Panc1 (cell line): ENCODE data around the gene TNNT3. TPM values are rescaled to one million over a fixed set of nuclear protein-coding genes. Genes with fewer than 3 reads are reported as not detected.

Experiments used
- ATAC-seq: fragments of 200-7000 bp; cut with Tn5 transposase; 2 replicates; pipeline ENCODE4 v1.9.1; 2020; ENCODE audit warnings: mild to moderate bottlenecking, moderate library complexity
- BruUV-seq: library from RNA; stranded (reverse); fragments of 400-500 nt; replicated peaks from 2 replicates; lab custom pipeline; 2021; lab: Mats Ljungman, UMichigan
- CTCF ChIA-PET: fragments of 300-600 bp; sonication (Branson Sonifier 250); formaldehyde crosslinking; loops from one replicate; lab custom pipeline; 2022; ENCODE audit warnings: antibody characterized with exemption; lab: Charles Lee
- POLR2A ChIA-PET: fragments of 300-600 bp; sonication (Branson Sonifier 250); formaldehyde crosslinking; loops from one replicate; lab custom pipeline; 2022; ENCODE audit warnings: antibody characterized with exemption; lab: Charles Lee
- DNase-seq: peaks from one replicate; pipeline ENCODE4 v3.0.0-alpha.2; 2010; ENCODE audit warnings: low read depth, low spot score
- H3K27ac ChIP-seq: 2 replicates; pipeline ENCODE4 v1.5.1; 2011; ENCODE audit warnings: mild to moderate bottlenecking, low read length, inconsistent platforms
- H3K27me3 ChIP-seq: fragments of 200-500 bp; sonication (Bioruptor generic); 2 replicates; pipeline ENCODE4 v1.6.0; 2014; ENCODE audit warnings: low read length, inconsistent platforms; ENCODE audit not compliant: control insufficient read depth, insufficient read depth
- H3K36me3 ChIP-seq: fragments of 200-500 bp; sonication (Bioruptor generic); 2 replicates; pipeline ENCODE4 v1.5.1; 2014; ENCODE audit warnings: inconsistent platforms, mild to moderate bottlenecking, low read length, moderate library complexity; ENCODE audit not compliant: control insufficient read depth, insufficient read depth
- H3K4me1 ChIP-seq: 2 replicates; pipeline ENCODE4 v1.5.1; 2011; ENCODE audit warnings: inconsistent platforms, mild to moderate bottlenecking, low read length, moderate library complexity; ENCODE audit not compliant: control insufficient read depth, insufficient read depth
- H3K4me3 ChIP-seq, 2 experiments: 2 replicates each; pipeline ENCODE4 v1.5.1; 2011 to 2012; ENCODE audit warnings: low read depth in 2 of 2, low read length in 2 of 2, mild to moderate bottlenecking in 2 of 2, inconsistent platforms in 1 of 2, moderate library complexity in 1 of 2
- H3K9me3 ChIP-seq: fragments of 200-500 bp; sonication (Bioruptor generic); 2 replicates; pipeline ENCODE4 v1.5.1; 2014; ENCODE audit warnings: low read depth, mild to moderate bottlenecking, inconsistent platforms, low read length, moderate library complexity; ENCODE audit not compliant: control insufficient read depth, insufficient read depth
- POLR2AphosphoS5 ChIP-seq: IDR thresholded peaks from 2 replicates; pipeline ENCODE4 v1.6.1; 2012; ENCODE audit warnings: mild to moderate bottlenecking, low read depth, low read length, moderate library complexity
- SIN3A ChIP-seq: IDR thresholded peaks from 2 replicates; pipeline ENCODE4 v1.6.1; 2012; ENCODE audit warnings: low read depth, mild to moderate bottlenecking, low read length, moderate library complexity, borderline replicate concordance; ENCODE audit not compliant: insufficient read depth
- TCF7L2 ChIP-seq: IDR thresholded peaks from 2 replicates; pipeline ENCODE4 v1.6.1; 2011; ENCODE audit warnings: mild to moderate bottlenecking, low read depth, low read length, inconsistent platforms
- in situ Hi-C: cut with HindIII; loops from 2 replicates; pipeline ENCODE4 v1.10.0; 2016; ENCODE audit warnings: low sequenced_read_pairs, low pct_unique_long_range_greater_than_20kb
- intact Hi-C: fragments of 100-400 bp; cut with micrococcal nuclease; formaldehyde crosslinking; loops from one replicate; pipeline ENCODE4 v1.10.0; 2022; ENCODE audit not compliant: unreplicated experiment
- total RNA-seq: library from RNA; stranded (reverse); gene quantifications from one replicate; pipeline ENCODE4 v1.2.1, GENCODE V29; 2021; ENCODE audit not compliant: unreplicated experiment
- TF ChIP-seq, protein P1 (sequence below): fragments of 450-650 bp; IDR thresholded peaks from 2 replicates; pipeline ENCODE4 v1.5.1; 2017; ENCODE audit warnings: mild to moderate bottlenecking
- TF ChIP-seq, protein P2 (sequence below), 2 experiments: IDR thresholded peaks; 2 replicates each; pipeline ENCODE4 v1.6.1; 2011 to 2012; ENCODE audit warnings: low read depth in 2 of 2, control low read depth in 1 of 2, low read length in 1 of 2, mild to moderate bottlenecking in 1 of 2, moderate library complexity in 1 of 2; ENCODE audit not compliant: insufficient read depth in 1 of 2

TNNT3 gene
- total RNA-seq, 1 experiment from 2014 or later, result 0.41 TPM

DNA sequence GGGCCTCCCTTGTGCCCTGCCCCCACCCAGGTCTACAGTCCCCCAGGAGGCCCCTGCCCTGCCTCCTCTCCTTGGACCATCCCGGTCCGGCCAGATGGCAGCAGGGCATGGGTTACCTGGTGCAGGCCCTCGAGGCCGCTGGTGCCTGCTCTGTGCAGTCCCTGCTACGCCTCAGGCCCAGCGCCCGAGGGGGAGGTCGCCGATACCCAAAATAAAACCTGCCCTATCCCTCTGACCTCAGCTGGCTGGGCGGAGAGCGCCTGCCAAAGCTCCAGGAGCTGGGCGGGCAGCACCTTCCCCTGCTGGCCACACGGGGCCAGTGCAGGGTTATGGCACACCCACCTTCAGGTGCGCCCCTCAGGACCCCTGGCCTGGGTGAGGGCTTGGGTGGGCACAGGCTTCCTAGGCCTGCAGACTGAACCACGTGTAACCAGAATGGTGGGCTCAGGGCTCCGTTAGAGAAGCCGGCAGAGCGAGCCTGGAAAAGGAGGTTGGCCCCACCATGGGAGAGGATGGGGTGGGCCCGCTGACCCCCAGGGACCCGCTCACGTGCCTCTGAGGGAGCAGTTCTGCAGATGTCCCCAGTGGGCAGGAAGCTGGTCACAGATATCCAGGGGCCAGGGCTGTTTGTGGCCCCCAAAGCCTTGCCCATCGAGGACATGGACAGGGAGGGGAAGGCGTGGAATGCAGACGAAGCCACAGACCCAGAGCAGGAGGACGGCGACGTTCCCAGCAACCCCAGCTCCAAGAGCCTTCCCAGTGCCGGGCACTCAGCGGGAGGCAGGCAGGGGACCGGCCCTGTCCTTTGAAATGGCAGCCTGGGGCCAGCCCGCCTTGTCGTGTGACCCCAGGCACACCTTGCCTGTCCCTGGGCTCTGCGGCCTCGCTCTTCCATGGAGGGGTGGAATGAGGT is 1.7 kb upstream of the TNNT3 start:
- no peak overlapping the region for H3K27ac ChIP-seq
- H3K9me3 ChIP-seq, result no peaks in the 10 kb centered on the region
- DNase-seq, result no peak
- ChIA-PET CTCF (interaction anchor here (0.8 to 1.7 kb wide), 4 partner anchors 36 to 224 kb away, joined by 3 to 15 read pairs (median 6); no protein-coding TSS in a partner anchor), POLR2A (no interaction called here)
- in situ Hi-C loops (no loop called here), intact Hi-C loops (no loop called here)
- H3K4me1 ChIP-seq, result peaks cover 9% of the 10 kb centered on the region
- peak; percentile 43 for ATAC-seq
- BruUV-seq, result no TSS peak
- TF ChIP-seq, protein P1, sequence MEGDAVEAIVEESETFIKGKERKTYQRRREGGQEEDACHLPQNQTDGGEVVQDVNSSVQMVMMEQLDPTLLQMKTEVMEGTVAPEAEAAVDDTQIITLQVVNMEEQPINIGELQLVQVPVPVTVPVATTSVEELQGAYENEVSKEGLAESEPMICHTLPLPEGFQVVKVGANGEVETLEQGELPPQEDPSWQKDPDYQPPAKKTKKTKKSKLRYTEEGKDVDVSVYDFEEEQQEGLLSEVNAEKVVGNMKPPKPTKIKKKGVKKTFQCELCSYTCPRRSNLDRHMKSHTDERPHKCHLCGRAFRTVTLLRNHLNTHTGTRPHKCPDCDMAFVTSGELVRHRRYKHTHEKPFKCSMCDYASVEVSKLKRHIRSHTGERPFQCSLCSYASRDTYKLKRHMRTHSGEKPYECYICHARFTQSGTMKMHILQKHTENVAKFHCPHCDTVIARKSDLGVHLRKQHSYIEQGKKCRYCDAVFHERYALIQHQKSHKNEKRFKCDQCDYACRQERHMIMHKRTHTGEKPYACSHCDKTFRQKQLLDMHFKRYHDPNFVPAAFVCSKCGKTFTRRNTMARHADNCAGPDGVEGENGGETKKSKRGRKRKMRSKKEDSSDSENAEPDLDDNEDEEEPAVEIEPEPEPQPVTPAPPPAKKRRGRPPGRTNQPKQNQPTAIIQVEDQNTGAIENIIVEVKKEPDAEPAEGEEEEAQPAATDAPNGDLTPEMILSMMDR, result peak; percentile 86; the same call in 1 of the 2 replicates
- no peak for TF ChIP-seq SIN3A
- H3K4me3 ChIP-seq, result no peak overlapping the region
- no peaks in the 10 kb centered on the region for H3K36me3 ChIP-seq
- no peaks in the 10 kb centered on the region for H3K27me3 ChIP-seq

DNA sequence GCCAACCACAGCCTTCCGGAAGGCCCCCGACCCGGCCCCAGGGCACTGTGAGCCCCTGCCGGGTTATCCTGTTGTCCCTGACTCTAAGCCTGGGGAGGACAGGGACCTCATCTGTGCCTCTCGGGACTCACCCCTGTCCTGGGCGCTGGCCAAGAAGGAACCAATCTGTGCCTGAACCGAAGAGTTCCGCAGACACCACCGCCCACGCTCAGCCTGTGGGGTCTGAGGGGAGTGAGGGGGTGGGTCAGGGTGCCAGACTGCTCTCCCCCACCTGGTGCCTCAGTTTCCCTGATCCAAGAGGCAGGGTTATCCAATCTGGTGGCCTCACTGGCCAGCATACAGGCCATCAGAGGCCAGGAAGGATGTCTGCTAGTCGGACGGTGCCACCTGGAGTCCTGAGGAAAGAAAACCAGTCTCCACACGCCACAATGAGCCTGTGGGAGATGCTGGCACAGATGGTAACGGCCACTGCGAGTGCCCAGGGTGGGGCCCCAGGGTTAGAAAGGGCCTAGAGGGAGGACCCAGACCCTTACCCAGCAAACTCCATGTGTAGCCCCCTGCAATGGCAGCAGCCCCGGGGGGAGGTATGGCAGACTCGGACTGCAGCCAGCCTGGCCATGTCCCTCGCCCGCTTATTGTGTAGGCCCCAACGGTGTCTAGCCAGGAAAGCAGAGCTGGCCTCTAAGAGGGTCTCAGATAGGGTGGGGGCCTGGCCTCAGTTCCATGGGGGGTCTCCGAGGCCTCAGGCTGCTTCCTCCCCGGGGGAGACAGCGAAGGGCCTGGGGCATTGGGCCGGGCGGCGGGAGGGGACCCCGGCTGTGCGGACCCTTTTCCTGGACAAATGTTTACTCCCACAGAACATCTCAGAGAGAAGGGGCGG is 827 bp upstream of the TNNT3 start:
- no peak overlapping the region for H3K27ac ChIP-seq
- intact Hi-C loops, result no loop called here
- H3K36me3 ChIP-seq, result no peaks in the 10 kb centered on the region
- no peaks in the 10 kb centered on the region for H3K27me3 ChIP-seq
- ChIA-PET POLR2A (no interaction called here), CTCF (interaction anchor here (0.6 to 2.2 kb wide), 6 partner anchors 20 to 237 kb away, joined by 3 to 13 read pairs (median 4); partner anchors contain the start of gene PRR33)
- in situ Hi-C loops, result no loop called here
- H3K4me3 ChIP-seq, result no peak overlapping the region
- no peak for TF ChIP-seq TCF7L2
- TF ChIP-seq POLR2AphosphoS5, result no peak
- TF ChIP-seq, protein P1, result no peak; the same call in 1 of the 2 replicates
- TF ChIP-seq SIN3A, result no peak
- TF ChIP-seq, protein P2, sequence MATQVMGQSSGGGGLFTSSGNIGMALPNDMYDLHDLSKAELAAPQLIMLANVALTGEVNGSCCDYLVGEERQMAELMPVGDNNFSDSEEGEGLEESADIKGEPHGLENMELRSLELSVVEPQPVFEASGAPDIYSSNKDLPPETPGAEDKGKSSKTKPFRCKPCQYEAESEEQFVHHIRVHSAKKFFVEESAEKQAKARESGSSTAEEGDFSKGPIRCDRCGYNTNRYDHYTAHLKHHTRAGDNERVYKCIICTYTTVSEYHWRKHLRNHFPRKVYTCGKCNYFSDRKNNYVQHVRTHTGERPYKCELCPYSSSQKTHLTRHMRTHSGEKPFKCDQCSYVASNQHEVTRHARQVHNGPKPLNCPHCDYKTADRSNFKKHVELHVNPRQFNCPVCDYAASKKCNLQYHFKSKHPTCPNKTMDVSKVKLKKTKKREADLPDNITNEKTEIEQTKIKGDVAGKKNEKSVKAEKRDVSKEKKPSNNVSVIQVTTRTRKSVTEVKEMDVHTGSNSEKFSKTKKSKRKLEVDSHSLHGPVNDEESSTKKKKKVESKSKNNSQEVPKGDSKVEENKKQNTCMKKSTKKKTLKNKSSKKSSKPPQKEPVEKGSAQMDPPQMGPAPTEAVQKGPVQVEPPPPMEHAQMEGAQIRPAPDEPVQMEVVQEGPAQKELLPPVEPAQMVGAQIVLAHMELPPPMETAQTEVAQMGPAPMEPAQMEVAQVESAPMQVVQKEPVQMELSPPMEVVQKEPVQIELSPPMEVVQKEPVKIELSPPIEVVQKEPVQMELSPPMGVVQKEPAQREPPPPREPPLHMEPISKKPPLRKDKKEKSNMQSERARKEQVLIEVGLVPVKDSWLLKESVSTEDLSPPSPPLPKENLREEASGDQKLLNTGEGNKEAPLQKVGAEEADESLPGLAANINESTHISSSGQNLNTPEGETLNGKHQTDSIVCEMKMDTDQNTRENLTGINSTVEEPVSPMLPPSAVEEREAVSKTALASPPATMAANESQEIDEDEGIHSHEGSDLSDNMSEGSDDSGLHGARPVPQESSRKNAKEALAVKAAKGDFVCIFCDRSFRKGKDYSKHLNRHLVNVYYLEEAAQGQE (IDR thresholded peaks at IDR 0.05; ENCODE audit: insufficient read depth in 1 of 2, low read depth in 2 of 2, low read length in 1 of 2), result no peak
- H3K9me3 ChIP-seq, result no peaks in the 10 kb centered on the region
- no TSS peak for BruUV-seq
- H3K4me1 ChIP-seq, result peaks cover 9% of the 10 kb centered on the region
- ATAC-seq (peak; percentile 69), DNase-seq (no peak)
